Fibroblast of lung (primary cell): ENCODE results near the gene EPS8L3.
"Not testable (repeated sequence)": the region's sequence is repeated elsewhere in the genome, so short reads cannot be mapped to it uniquely, and the experiment has no call there.

Experiments used
- EZH2 ChIP-seq: IDR thresholded peaks from 2 replicates; pipeline ENCODE4 v1.5.1; 2012; ENCODE audit warnings: low read length, control low read depth, mild to moderate bottlenecking; ENCODE audit errors: missing control alignments
- TF ChIP-seq, protein P1 (sequence below), 2 donors: IDR thresholded peaks in 1 of 2; conservative IDR thresholded peaks in 1 of 2; 1 replicate in 1 of 2; 2 replicates in 1 of 2; pipeline ENCODE4 v1.5.1; 2011 to 2012; ENCODE audit warnings: low read length in 2 of 2, control low read depth in 1 of 2, inconsistent platforms in 1 of 2, low read depth in 1 of 2, mild to moderate bottlenecking in 1 of 2

DNA sequence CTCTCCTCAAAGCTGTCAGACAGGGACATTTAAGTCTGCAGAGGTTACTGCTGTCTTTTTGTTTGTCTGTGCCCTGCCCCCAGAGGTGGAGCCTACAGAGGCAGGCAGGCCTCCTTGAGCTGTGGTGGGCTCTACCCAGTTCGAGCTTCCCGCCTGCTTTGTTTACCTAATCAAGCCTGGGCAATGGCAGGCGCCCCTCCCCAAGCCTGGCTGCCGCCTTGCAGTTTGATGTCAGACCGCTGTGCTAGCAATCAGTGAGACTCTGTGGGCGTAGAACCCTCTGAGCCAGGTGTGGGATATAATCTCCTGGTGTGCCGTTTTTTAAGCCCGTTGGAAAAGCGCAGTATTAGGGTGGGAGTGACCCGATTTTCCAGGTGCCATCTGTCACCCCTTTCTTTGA, 15.4 kb downstream of the EPS8L3 start:
- TF ChIP-seq, protein P1, sequence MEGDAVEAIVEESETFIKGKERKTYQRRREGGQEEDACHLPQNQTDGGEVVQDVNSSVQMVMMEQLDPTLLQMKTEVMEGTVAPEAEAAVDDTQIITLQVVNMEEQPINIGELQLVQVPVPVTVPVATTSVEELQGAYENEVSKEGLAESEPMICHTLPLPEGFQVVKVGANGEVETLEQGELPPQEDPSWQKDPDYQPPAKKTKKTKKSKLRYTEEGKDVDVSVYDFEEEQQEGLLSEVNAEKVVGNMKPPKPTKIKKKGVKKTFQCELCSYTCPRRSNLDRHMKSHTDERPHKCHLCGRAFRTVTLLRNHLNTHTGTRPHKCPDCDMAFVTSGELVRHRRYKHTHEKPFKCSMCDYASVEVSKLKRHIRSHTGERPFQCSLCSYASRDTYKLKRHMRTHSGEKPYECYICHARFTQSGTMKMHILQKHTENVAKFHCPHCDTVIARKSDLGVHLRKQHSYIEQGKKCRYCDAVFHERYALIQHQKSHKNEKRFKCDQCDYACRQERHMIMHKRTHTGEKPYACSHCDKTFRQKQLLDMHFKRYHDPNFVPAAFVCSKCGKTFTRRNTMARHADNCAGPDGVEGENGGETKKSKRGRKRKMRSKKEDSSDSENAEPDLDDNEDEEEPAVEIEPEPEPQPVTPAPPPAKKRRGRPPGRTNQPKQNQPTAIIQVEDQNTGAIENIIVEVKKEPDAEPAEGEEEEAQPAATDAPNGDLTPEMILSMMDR (conservative IDR thresholded peaks at IDR 0.05 in 1 of 2, IDR thresholded peaks at IDR 0.05 in 1 of 2; ENCODE audit: low read depth in 1 of 2, low read length in 2 of 2): not testable (repeated sequence)
- TF ChIP-seq EZH2: not testable (repeated sequence)
